HL-60/S4 treated with retinoic acid at 250 ng/mL for 4 days and 3 days (cell line): Measurements from ENCODE around the gene ERN1.
"Not testable (repeated sequence)": the region's sequence is repeated elsewhere in the genome, so short reads cannot be mapped to it uniquely, and the experiment has no call there.

ENCODE experiments used
- in situ Hi-C: fragments of 300-500 bp; cut with MboI; formaldehyde crosslinking; loops from 2 replicates; pipeline ENCODE4 v1.7.0; 2022; ENCODE audit warnings: low sequenced_read_pairs

ERN1 gene

DNA sequence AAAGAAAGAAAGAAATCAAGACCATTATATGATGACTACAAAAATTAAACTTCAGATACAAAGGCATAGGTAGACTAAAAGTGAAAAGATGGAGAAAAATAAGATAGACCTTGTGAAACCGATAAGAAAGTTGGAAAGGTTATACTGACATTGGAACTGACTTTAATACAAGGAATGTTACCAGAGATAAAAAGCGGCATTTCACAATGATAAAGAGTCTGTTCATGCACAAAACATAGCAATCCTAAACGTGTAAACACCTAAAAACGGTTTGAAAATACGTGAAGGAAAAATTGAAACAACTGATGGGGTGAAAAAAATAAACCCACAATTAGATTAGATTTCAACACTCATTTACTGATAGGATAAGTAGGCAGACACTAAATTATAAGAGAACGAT is 9.6 kb upstream of the ERN1 start:
- in situ Hi-C loops, result loop anchor here (10.0 kb wide), 1 partner anchor 215 kb away; no protein-coding TSS in a partner anchor

DNA sequence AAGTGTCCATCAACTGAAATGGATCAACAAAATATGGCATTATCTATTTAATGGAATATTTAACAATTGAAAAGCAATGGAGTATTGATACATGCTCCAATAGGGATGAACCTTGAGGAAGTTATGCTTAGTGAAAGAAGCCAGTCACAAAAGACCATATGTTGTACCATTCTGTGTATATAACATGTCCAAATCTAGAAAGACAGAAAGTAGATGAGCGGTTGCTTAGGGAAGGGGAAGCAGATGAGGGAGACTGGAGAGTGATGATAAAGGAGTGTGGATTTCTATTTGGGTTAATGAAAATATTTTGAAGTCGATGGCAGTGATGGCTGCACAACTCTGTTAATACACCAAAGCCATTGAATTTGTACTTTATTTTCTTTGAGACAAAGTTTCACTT is 8.5 kb upstream of the ERN1 start:
- in situ Hi-C loops, result loop anchor here (10.0 kb wide), 1 partner anchor 214 kb away; no protein-coding TSS in a partner anchor

DNA sequence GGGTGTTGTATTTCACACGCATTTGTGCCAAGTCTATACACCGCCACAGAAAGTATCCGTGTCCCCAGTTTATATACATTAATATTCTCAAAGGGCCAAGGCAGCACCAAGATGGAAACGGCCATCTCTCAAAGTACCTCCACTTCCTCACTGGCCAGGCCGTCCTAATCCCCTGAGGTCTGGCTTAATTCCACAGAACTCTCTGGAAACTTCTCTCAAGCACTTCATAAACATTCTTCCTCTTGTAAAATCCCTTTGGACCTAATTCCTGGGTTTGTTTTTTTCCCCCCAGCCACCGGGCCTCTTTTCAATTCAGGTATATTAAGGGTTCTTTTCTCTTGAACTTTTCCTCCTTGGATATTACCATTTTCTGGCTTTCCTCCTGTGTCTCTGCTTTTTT is 5.1 kb upstream of the ERN1 start:
- in situ Hi-C loops, result loop anchor here (10.0 kb wide), 1 partner anchor 210 kb away; no protein-coding TSS in a partner anchor

DNA sequence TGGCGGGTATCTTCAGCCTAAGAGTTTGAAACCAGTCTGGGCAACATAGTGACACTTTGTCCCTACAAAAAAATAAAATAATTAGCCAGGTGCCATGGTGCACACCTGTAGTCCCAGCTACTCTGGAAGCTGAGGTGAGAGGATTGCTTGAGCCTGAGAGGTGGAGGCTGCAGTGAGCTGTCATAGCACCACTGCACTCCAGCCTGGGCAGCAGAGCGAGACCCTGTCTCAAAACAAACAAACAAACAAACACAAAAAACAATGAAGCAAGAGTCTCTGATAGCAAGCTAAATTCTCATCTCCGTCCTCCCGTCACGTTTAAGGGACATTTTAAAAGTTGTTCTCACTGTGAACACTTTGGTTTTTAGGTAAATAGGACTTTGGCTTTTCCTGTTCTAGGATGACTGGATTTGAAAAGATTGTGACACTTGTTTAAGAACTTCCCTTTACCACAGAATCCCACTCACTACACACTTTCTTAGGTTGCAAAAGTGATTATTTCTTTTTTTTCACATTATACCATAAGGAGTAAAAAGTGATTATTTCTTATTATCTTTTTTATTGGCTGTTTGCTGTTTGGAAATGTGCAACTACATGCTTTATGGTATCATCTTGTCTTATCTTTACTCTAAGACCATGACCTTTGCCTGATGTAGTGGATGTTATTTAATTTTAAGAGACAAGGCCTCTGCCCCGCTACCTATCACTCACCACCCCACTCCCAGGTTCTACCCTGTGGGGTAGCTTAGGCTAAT is 4.4 kb upstream of the ERN1 start:
- in situ Hi-C loops, result loop anchor here (10.0 kb wide), 1 partner anchor 210 kb away; no protein-coding TSS in a partner anchor

DNA sequence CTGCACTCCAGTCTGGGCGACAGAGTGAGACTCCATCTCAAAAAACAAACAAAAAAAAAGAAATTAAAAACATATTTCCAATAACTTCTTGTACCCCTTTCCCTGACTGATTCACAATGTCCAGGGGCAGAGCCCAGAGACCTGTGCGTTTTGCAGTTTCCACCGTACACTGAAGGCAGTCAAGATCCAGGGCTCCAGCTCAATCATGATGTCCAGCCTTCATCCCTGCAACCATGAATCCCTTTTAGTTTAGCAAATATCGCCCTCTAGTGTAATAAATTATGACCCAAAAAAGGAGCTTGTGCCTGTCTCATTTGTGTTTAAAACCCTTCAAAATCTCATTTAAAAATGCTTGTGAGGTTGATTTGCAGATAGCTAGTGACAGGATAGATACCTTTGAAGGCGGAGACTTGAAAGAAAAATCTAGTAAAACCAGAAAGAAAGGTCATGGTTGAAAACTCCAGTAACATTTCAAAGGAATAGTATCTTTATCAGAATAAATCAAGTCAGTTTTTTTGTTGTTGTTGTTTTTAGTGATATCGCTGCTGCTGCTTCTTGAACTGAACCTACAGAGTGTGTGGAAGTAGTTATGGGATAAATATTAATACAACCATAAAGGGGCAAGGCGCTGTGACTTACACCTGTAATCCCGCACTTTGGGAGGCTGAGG is 3.7 kb upstream of the ERN1 start:
- in situ Hi-C loops, result loop anchor here (10.0 kb wide), 1 partner anchor 209 kb away; no protein-coding TSS in a partner anchor

DNA sequence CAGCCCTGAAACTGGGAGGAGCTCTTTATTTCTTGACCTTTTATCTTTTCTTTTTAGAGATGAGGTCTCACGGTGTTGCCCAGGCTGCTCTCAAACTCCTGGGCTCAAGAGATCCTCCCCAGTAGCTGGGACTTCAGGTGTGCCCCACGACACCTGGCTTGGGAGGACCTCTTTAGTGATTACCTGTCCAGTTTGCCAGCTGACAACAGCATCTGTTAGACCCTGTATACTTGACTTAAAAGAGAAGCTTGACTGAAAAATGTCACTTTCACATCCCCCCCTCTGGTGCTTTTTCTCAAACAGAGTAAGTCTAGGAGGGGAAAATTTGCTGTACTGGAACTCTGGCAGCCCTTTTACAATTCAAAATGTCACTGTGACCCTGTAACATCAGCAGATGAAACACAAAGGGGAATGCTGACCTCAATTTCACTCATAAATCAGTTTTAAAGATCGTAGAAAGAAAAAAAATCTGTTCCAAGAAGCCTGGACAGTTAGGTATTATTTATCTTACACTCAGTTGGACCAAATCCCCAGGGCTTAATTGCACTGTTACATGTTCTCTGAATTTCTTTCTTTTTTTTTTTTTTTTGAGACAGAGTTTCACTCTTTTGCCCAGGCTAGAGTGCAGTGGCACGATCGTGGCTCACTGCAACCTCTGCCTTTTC is 1.8 kb upstream of the ERN1 start:
- in situ Hi-C loops, result loop anchor here (10.0 kb wide), 1 partner anchor 207 kb away; no protein-coding TSS in a partner anchor

DNA sequence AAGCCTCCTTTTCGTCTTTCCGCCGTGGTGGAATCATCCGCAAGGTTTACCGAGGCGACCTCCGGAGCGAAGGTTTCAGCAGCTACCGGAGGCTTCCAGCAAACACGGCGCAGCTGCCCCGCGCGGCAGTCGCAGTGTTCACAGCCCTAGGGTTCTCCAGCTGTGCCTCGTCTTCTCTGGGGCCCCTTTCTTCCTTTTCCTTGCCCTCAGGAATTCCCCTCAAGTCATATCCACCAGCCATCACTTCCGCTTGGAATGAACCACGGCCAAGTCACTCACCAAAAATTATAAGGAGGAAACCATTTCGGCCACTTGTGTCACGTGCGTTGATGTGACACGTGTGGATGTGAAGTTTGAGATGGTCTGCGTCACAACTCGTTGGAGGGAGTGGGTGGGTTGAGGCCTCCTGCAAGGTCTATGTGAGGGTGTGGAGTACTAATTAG is 636 bp upstream of the ERN1 start:
- in situ Hi-C loops, result loop anchor here (10.0 kb wide), 1 partner anchor 206 kb away; no protein-coding TSS in a partner anchor

DNA sequence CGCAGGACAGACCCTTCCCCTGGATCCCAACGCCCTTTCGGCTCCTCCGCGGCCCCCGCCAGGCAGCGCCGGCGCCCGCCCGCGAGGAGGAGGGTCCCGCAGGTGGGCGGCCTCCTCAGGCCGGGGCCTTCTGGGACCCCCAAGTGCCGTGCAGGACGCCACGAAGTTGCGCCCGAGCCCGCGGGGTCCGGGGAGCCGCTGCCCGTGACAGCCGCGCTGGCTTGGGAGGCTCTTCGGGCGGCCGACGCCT is 504 bp downstream of the ERN1 start:
- in situ Hi-C loops, result no loop called here

DNA sequence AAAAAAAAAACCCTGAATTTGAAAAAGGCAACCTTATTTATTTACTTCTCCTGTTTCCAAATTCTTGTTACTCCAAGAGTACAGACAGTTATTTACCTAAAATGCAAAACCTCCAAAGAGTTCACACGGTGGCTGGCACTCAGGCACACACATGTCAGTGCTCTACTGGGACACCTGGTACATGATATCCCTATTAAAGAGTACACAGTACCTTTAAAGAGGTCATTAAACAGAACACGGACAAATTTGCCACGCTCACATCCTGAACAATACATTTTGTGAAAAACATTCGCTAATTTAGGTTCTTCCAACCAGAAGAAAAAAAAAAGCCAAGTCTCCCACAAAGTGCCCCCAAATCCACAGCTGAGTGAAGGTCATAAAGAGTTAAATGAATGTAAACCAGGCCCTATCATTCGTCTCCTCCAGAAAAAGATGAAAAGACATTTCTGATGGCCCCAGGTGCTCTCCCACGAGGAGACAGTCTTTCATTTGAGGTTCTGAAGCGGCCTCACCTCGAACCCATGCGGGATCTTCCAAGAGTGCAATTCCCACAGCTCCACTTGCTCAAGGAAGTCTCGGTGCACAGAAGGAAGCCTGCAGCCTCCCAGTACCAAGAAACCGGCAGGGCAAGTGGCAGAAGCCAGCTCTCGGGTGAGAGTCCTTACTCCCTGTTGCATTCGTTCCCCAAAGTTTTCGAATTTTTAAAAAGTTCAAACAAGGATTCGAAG is 993 bp downstream of the ERN1 start:
- in situ Hi-C loops, result no loop called here

DNA sequence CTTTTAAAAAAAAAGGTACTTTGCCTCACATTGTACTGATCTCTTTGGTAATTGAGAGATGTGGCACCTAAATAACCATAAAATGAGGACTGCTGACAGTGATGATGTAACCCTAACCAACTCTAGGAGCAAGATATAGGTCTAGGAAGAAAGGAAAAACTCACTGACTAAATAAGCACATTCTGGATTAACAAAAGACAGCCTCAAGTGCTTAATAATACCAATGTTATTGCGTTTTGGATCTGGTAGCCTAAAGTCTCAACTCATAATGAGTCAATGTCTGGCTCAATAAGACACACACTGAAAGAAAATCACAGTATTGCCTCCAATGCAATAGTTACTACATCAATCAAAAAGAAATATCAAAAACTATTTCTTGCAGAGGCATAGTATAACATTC is 3.0 kb downstream of the ERN1 start:
- in situ Hi-C loops, result no loop called here

DNA sequence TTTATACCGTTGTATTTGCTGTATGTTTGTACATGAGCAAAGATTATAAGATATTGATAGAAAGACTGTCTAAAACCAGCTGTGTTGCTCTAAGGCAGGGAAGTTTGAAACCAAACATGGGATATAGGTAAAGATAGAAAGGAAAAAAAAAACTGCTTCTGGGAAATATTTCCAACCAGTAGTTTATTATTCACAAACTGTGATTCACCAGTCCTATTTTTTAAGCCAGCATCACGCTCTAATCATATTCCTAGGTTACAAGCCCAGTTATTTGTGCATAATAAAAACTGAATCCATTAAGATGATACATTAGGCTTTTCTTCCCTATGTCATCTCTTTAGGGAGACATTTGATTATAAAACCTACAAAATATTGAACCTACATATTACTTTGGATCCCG is 4.0 kb downstream of the ERN1 start:
- in situ Hi-C loops, result no loop called here

DNA sequence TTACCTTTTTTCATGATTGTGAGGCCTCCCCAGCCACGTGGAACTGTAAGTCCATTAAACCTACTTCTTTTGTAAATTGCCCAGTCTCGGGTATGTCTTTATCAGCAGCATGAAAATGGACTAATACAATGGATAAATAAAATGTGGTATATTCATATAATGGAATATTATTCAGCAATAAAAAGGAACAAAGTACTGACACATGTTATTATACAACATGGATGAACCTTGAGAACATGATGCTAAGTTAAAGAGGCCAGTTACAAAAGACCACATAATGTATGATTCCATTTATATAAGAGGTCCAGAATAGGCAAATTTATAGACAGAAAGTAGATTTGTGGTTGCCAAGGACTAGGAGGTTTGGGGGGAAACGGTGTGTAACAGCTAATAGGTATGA is 5.3 kb downstream of the ERN1 start:
- in situ Hi-C loops, result no loop called here

DNA sequence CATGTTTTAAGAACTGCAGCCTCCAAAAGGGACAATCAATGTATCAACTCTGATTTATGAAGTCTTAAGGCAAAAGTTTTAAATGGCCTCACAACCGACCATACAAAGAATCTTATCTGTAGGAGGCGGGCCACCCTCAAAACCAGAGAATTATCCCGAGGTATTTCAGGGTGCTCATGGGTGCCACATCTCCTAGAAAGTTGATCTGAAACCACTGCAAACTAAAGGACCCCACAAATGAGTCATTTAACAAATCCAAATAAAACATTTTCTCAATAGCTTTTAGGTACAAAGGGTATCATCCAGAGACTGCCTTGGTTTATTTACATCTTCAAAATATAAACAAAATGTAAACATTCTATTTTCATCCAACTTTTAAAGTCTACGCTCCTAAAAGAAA is 6.8 kb downstream of the ERN1 start:
- in situ Hi-C loops, result no loop called here

DNA sequence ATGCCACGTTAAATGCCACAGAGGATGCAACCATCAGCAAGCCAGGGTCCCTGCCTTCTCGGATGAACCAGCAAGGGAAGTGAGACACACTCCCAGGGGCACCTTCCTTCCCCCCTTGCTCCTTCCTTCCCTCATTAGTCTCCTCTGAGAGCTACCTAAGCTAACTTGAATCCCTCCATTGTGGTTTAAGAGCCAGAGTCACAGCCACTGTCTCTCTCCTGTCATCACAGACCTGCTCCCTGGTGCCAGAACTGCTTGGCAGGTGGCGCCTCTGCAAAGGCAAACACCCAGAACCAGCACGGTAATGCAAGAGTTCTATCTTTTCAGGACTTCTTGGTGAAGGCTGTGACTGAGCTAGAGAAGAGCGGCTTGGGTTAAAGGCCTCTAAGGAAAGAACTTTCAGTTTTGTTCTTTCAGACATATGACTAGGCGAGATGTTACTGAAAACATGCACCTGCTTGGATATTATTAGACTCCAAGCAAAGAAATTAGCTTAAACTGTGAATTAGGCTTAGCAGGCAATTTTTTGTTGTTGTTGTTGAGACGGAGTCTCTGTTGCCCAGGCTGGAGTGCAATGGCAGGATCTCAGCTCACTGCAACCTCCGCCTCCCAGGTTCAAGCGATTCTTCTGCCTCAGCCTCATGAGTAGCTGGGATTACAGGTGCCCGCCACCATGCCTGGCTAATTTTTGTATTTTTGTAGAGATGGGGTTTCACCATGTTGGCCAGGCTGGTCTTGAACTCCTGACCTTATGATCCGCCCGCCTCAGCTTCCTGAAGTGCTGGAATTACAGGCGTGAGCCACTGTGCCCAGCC is 8.8 kb downstream of the ERN1 start:
- in situ Hi-C loops, result not testable (repeated sequence)

DNA sequence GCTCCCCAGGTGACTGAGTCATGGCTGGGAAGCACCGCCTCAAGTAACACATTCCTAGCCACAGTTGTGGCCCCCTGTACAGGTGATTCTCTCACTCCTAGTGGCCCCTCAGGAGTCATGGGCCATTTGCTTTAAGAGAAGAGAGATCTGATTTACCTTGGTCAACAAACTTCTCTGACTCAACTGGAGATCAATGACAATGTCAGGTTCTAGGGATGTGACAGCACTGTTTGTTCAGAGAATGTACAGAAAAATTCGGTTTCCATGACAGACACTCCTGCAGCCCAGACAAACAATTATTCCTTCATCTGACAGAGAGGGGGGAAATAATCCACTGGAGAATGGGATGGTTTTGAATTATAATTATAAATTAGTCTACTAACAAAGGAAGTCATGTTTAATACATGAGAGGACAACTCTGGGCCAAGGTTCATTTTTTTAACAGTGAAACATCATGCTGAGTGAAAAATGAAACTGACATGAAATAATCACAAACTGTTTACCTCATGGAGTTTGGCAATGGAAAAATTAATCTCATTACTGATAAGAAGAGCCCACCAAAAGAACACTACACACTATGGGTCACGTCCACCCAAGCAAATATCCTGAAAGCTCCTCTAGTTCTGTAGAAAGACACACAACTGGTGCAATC is 9.7 kb downstream of the ERN1 start:
- in situ Hi-C loops, result no loop called here

DNA sequence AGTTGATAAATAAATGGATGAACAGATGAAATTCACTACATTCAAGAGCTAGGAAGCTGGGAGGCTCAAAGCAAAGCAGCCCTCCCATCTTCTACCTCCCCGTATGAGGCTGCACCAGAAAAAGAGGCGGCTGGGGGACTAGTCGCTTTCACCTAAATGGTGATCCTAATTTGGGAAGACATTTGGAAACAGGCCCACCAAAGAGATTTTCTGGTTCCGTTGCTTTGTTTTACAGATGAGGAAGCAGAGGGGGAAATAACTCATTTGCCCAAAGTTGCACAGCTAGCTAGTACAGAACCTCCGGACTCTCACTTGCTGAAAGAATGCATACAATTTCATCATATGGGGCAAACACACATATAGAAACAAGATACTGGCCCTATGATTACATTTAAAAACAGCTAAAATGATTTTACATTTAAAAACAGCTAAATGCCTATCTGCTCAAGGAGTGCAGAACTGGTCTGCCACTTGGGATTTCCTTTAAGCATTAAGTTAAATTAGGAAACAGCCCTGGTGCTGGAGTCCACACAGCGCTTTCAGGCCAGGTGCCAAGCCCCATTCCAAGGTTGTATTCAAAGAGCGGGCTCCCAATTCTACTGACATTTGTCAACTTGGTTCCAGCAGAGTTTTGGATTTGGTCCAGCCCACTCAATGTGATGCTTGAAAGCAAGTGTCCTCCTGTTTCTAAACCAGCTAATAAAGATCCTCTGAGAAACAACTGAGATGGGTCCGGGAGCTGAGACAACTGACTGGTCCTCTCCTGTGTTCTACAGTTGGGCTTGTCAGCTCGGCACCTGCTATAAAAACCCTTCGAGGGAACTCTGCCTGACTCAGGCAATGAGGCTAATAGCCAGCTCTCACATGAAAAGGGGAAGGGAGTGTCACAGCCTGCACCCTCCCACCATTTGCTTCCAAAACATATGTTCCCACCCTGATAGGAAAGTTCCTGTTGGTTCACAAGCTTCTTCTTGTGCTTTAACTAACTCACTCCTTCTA is 11.7 kb downstream of the ERN1 start:
- in situ Hi-C loops, result no loop called here

DNA sequence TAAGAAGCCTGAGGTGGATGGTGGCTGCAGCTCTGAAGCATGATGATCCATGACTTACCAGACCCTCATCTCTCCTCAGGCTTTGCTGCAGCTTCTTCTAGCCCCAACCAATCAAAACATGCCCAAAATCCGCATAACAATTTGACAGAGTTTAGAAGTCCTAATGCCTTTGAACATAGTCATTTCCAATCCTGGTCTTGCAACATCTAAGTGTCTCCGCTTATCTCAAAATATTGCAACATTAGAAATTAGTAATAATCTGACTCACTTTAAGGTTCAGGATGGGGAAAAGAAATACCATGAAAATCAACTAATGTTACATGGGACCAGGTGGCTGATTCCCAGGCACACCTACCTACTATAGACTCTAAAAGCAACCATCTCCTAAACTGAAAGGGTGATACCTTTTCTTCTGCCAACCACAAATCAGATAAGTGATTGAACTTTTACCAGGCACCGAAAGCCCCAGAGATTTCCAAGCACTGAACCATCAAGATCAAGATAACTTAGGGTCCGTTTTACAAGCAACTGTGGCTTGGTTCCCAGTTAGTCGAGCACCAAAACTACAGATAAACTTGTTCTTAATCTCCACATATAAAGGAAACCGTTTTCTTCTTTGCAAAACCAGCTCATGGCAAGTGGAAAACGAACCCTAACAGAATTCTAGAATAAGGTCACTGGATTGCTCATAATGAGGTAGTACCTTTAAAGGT is 14.0 kb downstream of the ERN1 start:
- in situ Hi-C loops, result no loop called here
